Adipose tissue (tissue), 3 donors: ENCODE data around the gene MIF4GD. TPM values are rescaled to one million over a fixed set of nuclear protein-coding genes. Genes with fewer than 3 reads are reported as not detected.

Source experiments
- polyA plus RNA-seq, 3 donors: library from polyadenylated mRNA; stranded (reverse); fragments of 200-250 nt; gene quantifications; one replicate each; pipeline ENCODE4 v1.2.3, GENCODE V29; 2013
- donor health status: healthy with polysubstance abuse.
- donor health status: Bipolar disorder and iron deficiency.
- donor health status: healthy.

Gene MIF4GD
- polyA plus RNA-seq, 3 donors, result 18.0 to 21.6 (median 19.0) TPM

Other genes starting within 250 kb of the MIF4GD start
- gene ATP5PD, start 224.3 kb downstream of the MIF4GD start, polyA plus RNA-seq, result 100 to 1,000 TPM; 180 to 535 (median 429) TPM
- 10 to 100 TPM in 2 of 3 donors, 1 to 10 TPM in 1; 8.4 to 31.6 (median 23.7) TPM for gene KCTD2, start 224.0 kb downstream of the MIF4GD start, polyA plus RNA-seq
- 1 to 10 TPM; 2.0 to 7.1 (median 5.6) TPM for gene SLC16A5, start 183.3 kb downstream of the MIF4GD start, polyA plus RNA-seq
- 1 to 10 TPM; 2.9 to 6.1 (median 4.2) TPM for gene ARMC7, start 161.3 kb downstream of the MIF4GD start, polyA plus RNA-seq
- 10 to 100 TPM; 37.9 to 55.8 (median 51.3) TPM for gene NT5C, start 139.5 kb downstream of the MIF4GD start, polyA plus RNA-seq
- 10 to 100 TPM; 23.9 to 63.1 (median 56.7) TPM for gene JPT1, start 116.7 kb downstream of the MIF4GD start, polyA plus RNA-seq
- 100 to 1,000 TPM in 1 of 3 donors, 10 to 100 TPM in 2; 31.2 to 122 (median 53.5) TPM for gene SUMO2, start 88.3 kb downstream of the MIF4GD start, polyA plus RNA-seq
- 10 to 100 TPM; 26.8 to 40.3 (median 31.3) TPM for gene NUP85, start 65.6 kb downstream of the MIF4GD start, polyA plus RNA-seq
- gene GGA3, start 9.6 kb downstream of the MIF4GD start, polyA plus RNA-seq, result 10 to 100 TPM; 16.3 to 28.2 (median 22.0) TPM
- 10 to 100 TPM; 28.9 to 82.7 (median 51.6) TPM for gene MRPS7, start 9.4 kb downstream of the MIF4GD start, polyA plus RNA-seq
- 10 to 100 TPM in 2 of 3 donors, 1 to 10 TPM in 1; 8.1 to 13.8 (median 12.4) TPM for gene SLC25A19, start 18.2 kb upstream of the MIF4GD start, polyA plus RNA-seq
- 10 to 100 TPM; 23.7 to 73.0 (median 58.6) TPM for gene GRB2, start 134.4 kb upstream of the MIF4GD start, polyA plus RNA-seq
- 10 to 100 TPM; 26.3 to 63.5 (median 47.1) TPM for gene TMEM94, start 185.4 kb upstream of the MIF4GD start, polyA plus RNA-seq
- 10 to 100 TPM in 2 of 3 donors, 1 to 10 TPM in 1; 6.6 to 42.1 (median 39.6) TPM for gene CASKIN2, start 244.3 kb upstream of the MIF4GD start, polyA plus RNA-seq
- 10 to 100 TPM; 20.1 to 22.7 (median 22.3) TPM for gene TSEN54, start 245.3 kb upstream of the MIF4GD start, polyA plus RNA-seq